ENCODE data around the gene LRRC3. TPM values are rescaled to one million over a fixed set of nuclear protein-coding genes. Genes with fewer than 3 reads are reported as not detected.
A peak's percentile ranks its signal among the peaks of the same experiment; 100 is the strongest.

LRRC3 gene
- total RNA-seq, 2 experiments from 2014 or later: not detected

GRCh38 chr21:44444286-44444931 is 10.9 kb upstream of the LRRC3 start:
- H3K9me2 ChIP-seq (ENCODE audit: insufficient read depth, low read length): no peaks in the 10 kb centered on the region
- H3K27ac ChIP-seq (ENCODE audit: low read depth, low read length, poor library complexity, severe bottlenecking): no peak overlapping the region
- no peaks in the 10 kb centered on the region for H3K79me2 ChIP-seq (ENCODE audit: insufficient read depth, low read depth, low read length)
- intact Hi-C loops (cut with micrococcal nuclease; ENCODE audit: unreplicated experiment): no loop called here
- ChIA-PET CTCF (ENCODE audit: unreplicated experiment) (no interaction called here), POLR2A (no interaction called here)
- H3K4me2 ChIP-seq (ENCODE audit: low read length): no peak overlapping the region
- no peaks in the 10 kb centered on the region for H3K36me3 ChIP-seq (ENCODE audit: insufficient read depth, low read length)
- no peaks in the 10 kb centered on the region for H3K4me1 ChIP-seq (ENCODE audit: insufficient read depth, low read length, poor library complexity, severe bottlenecking)
- no peak overlapping the region for H2AFZ ChIP-seq (ENCODE audit: low read length)
- no peak overlapping the region for H3K4me3 ChIP-seq (ENCODE audit: low read depth, low read length, poor library complexity, severe bottlenecking)
- DNase-seq (ENCODE audit: low spot score): peak; percentile 10
- BruUV-seq (replicated peaks): no TSS peak
- TF ChIP-seq CTCF (conservative IDR thresholded peaks at IDR 0.05; ENCODE audit: low read length) (peak; percentile 63), EZH2phosphoT487 (IDR thresholded peaks at IDR 0.05; ENCODE audit: borderline replicate concordance, low read depth, low read length) (no peak)
- H4K20me1 ChIP-seq (ENCODE audit: insufficient read depth, low read length): no peaks in the 10 kb centered on the region
- no peaks in the 10 kb centered on the region for H3K9me3 ChIP-seq (ENCODE audit: low read length)

- intact Hi-C loops (cut with micrococcal nuclease; ENCODE audit: unreplicated experiment): no loop called here
Observed at GRCh38 chr21:44445145-44445812, 10.0 kb upstream of the LRRC3 start.

More at GRCh38 chr21:44445145-44445812, 10.0 kb upstream of the LRRC3 start:
- Histone ChIP-seq H3K36me3 (ENCODE audit: insufficient read depth, low read length) (no peaks in the 10 kb centered on the region), H3K4me1 (ENCODE audit: insufficient read depth, low read length, poor library complexity, severe bottlenecking) (no peaks in the 10 kb centered on the region), H4K20me1 (ENCODE audit: insufficient read depth, low read length) (no peaks in the 10 kb centered on the region), H3K4me3 (ENCODE audit: low read depth, low read length, poor library complexity, severe bottlenecking) (no peak overlapping the region), H3K27ac (ENCODE audit: low read depth, low read length, poor library complexity, severe bottlenecking) (no peak overlapping the region), H3K4me2 (ENCODE audit: low read length) (no peak overlapping the region), H2AFZ (ENCODE audit: low read length) (no peak overlapping the region), H3K9me3 (ENCODE audit: low read length) (no peaks in the 10 kb centered on the region), H3K9me2 (ENCODE audit: insufficient read depth, low read length) (no peaks in the 10 kb centered on the region), H3K79me2 (ENCODE audit: insufficient read depth, low read depth, low read length) (no peaks in the 10 kb centered on the region)
- DNase-seq (ENCODE audit: low spot score): no peak
- no TSS peak for BruUV-seq (replicated peaks)
- POLR2A ChIA-PET: no interaction called here
- CTCF ChIA-PET (ENCODE audit: unreplicated experiment): no interaction called here
- TF ChIP-seq CTCF (conservative IDR thresholded peaks at IDR 0.05; ENCODE audit: low read length) (no peak), EZH2phosphoT487 (IDR thresholded peaks at IDR 0.05; ENCODE audit: borderline replicate concordance, low read depth, low read length) (no peak)
